Gastrocnemius medialis (tissue), 4 donors: ENCODE results near the gene NDUFC2.

ENCODE experiments used
- POLR2A ChIP-seq, 2 donors: fragments of 450-650 bp; IDR thresholded peaks; one replicate each; pipeline ENCODE4 v1.6.1; 2017; ENCODE audit warnings: antibody characterized with exemption in 2 of 2, mild to moderate bottlenecking in 2 of 2, moderate library complexity in 2 of 2
- TF ChIP-seq, protein P1 (sequence below), 5 experiments: fragments of 450-650 bp in 3 of 5; fragments of 200-600 bp in 2 of 5; sonication (generic) in 2 of 5; IDR thresholded peaks in 4 of 5; conservative IDR thresholded peaks in 1 of 5; 1 replicate in 4 of 5; 2 replicates in 1 of 5; pipeline ENCODE4 v1.5.1; 2016 to 2019; ENCODE audit warnings: antibody characterized with exemption in 5 of 5, mild to moderate bottlenecking in 3 of 5, moderate library complexity in 3 of 5

DNA sequence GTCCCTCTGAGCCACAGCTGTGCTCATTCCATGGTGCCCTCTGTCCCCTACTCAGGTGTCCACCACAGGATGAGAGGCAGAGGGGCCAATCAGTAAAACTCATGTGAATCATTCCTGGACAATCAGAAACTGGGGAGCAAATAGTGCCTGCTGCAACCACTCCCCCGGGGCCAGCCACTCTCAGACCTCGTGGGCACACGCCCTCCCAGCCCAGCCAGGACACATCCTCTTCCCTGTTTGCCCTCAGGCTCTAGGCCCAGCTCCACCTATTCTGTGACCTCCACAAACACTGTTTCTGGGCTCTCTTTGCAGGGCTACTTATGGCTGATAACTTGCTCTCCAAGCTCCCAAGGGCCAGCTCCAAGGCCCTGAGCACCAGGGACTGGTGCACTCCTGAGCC, 42.6 kb downstream of the NDUFC2 start:
- TF ChIP-seq, protein P1, sequence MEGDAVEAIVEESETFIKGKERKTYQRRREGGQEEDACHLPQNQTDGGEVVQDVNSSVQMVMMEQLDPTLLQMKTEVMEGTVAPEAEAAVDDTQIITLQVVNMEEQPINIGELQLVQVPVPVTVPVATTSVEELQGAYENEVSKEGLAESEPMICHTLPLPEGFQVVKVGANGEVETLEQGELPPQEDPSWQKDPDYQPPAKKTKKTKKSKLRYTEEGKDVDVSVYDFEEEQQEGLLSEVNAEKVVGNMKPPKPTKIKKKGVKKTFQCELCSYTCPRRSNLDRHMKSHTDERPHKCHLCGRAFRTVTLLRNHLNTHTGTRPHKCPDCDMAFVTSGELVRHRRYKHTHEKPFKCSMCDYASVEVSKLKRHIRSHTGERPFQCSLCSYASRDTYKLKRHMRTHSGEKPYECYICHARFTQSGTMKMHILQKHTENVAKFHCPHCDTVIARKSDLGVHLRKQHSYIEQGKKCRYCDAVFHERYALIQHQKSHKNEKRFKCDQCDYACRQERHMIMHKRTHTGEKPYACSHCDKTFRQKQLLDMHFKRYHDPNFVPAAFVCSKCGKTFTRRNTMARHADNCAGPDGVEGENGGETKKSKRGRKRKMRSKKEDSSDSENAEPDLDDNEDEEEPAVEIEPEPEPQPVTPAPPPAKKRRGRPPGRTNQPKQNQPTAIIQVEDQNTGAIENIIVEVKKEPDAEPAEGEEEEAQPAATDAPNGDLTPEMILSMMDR (IDR thresholded peaks at IDR 0.05 in 4 of 5, conservative IDR thresholded peaks at IDR 0.05 in 1 of 5): no peak
- TF ChIP-seq POLR2A (IDR thresholded peaks at IDR 0.05): no peak
